Smooth muscle cell (in vitro differentiated cells): Measurements from ENCODE around the gene AHNAK2. TPM values are rescaled to one million over a fixed set of nuclear protein-coding genes. Genes with fewer than 3 reads are reported as not detected.

Source experiments
- DNase-seq: peaks from one replicate; lab custom pipeline; 2025; ENCODE audit not compliant: unreplicated experiment; lab: John Stamatoyannopoulos, UW
- H2AFZ ChIP-seq: fragments of 200-600 bp; sonication (generic); 2 replicates; pipeline ENCODE4 v1.6.0; 2016; ENCODE audit warnings: antibody characterized with exemption, low read depth, mild to moderate bottlenecking
- H3F3A ChIP-seq: fragments of 200-600 bp; sonication (generic); 2 replicates; pipeline ENCODE4 v1.6.0; 2017; ENCODE audit warnings: antibody characterized with exemption, low read depth
- H3K27ac ChIP-seq: fragments of 200-600 bp; sonication (generic); 2 replicates; pipeline ENCODE4 v1.5.1; 2016; ENCODE audit warnings: low read depth, mild to moderate bottlenecking
- H3K27me3 ChIP-seq: fragments of 200-600 bp; sonication (generic); 2 replicates; pipeline ENCODE4 v1.6.1; 2016; ENCODE audit warnings: low read depth, mild to moderate bottlenecking
- H3K36me3 ChIP-seq: fragments of 200-600 bp; sonication (generic); 2 replicates; pipeline ENCODE4 v1.5.1; 2016; ENCODE audit warnings: low read depth
- H3K4me1 ChIP-seq: fragments of 200-600 bp; sonication (generic); 2 replicates; pipeline ENCODE4 v1.5.1; 2016; ENCODE audit warnings: low read depth
- H3K4me2 ChIP-seq: fragments of 200-600 bp; sonication (generic); 2 replicates; pipeline ENCODE4 v1.6.0; 2016; ENCODE audit warnings: mild to moderate bottlenecking
- H3K4me3 ChIP-seq: fragments of 200-600 bp; sonication (generic); 2 replicates; pipeline ENCODE4 v1.5.1; 2016; ENCODE audit warnings: mild to moderate bottlenecking
- H3K79me2 ChIP-seq: fragments of 200-600 bp; sonication (generic); 2 replicates; pipeline ENCODE4 v1.6.0; 2016; ENCODE audit warnings: low read depth, mild to moderate bottlenecking
- H3K9ac ChIP-seq: fragments of 200-600 bp; sonication (generic); 2 replicates; pipeline ENCODE4 v1.6.0; 2016; ENCODE audit warnings: low read depth
- H3K9me3 ChIP-seq: fragments of 200-600 bp; sonication (generic); replicated peaks from 2 replicates; pipeline ENCODE4 v1.5.1; 2016; ENCODE audit warnings: low read depth
- H4K20me1 ChIP-seq: fragments of 200-600 bp; sonication (generic); 2 replicates; pipeline ENCODE4 v1.6.0; 2016; ENCODE audit warnings: low read depth
- CTCF ChIP-seq: fragments of 200-600 bp; sonication (generic); IDR thresholded peaks from 2 replicates; pipeline ENCODE4 v1.5.1; 2017; ENCODE audit warnings: borderline replicate concordance, mild to moderate bottlenecking, antibody characterized with exemption; ENCODE audit not compliant: insufficient read depth, poor library complexity, severe bottlenecking
- WGBS: methylation state at CpG from one replicate; pipeline ENCODE4 v1.1.7; 2016; ENCODE audit warnings: low lambda C conversion rate; 5-methylcytosine and 5-hydroxymethylcytosine counted together
- polyA plus RNA-seq: library from polyadenylated mRNA; unstranded; fragments of >200 nt; fragmentation: Nextera tagmentation; extraction: Ambion mirVana; gene quantifications from 2 replicates; pipeline ENCODE4 v1.2.1, GENCODE V29; 2016
- total RNA-seq: library from RNA; depleted of rRNA; stranded (reverse); fragments of >200 nt; gene quantifications from 2 replicates; pipeline ENCODE4 v1.2.3, GENCODE V29; 2014

The AHNAK2 gene
- total and polyA plus RNA-seq, 2 experiments from 2014 or later: 10.3 to 53.8 TPM

- WGBS: 84% methylated on average over 8 of the region's 8 CpGs
- Histone ChIP-seq H3K79me2 (peaks cover 83% of the 10 kb centered on the region), H3F3A (no peaks in the 10 kb centered on the region), H3K4me2 (no peak overlapping the region), H3K9ac (no peak overlapping the region), H3K27me3 (no peaks in the 10 kb centered on the region), H3K36me3 (no peaks in the 10 kb centered on the region), H3K9me3 (no peaks in the 10 kb centered on the region), H3K4me3 (no peak overlapping the region), H2AFZ (no peak overlapping the region), H3K27ac (no peak overlapping the region), H3K4me1 (peaks cover 10% of the 10 kb centered on the region), H4K20me1 (peaks cover 91% of the 10 kb centered on the region)
- DNase-seq: no peak
- TF ChIP-seq CTCF: no peak
Measured at GRCh38 chr14:105013150-105013785, 35.1 kb upstream of the AHNAK2 start.

GRCh38 chr14:105012171-105012985 lies 34.2 kb upstream of the AHNAK2 start:
- Histone ChIP-seq H3K9me3 (no peaks in the 10 kb centered on the region), H2AFZ (no peak overlapping the region), H3K79me2 (peaks cover 74% of the 10 kb centered on the region), H3K4me3 (no peak overlapping the region), H3K27me3 (no peaks in the 10 kb centered on the region), H3K9ac (no peak overlapping the region), H4K20me1 (peaks cover 82% of the 10 kb centered on the region), H3K4me2 (no peak overlapping the region), H3F3A (no peaks in the 10 kb centered on the region), H3K27ac (no peak overlapping the region), H3K4me1 (peaks cover 4% of the 10 kb centered on the region), H3K36me3 (no peaks in the 10 kb centered on the region)
- DNase-seq: no peak
- TF ChIP-seq CTCF: no peak
- 94% methylated on average over 22 of the region's 23 CpGs for WGBS

- no peak for DNase-seq
- Histone ChIP-seq H3K36me3 (no peaks in the 10 kb centered on the region), H3K79me2 (peaks cover 64% of the 10 kb centered on the region), H3K27ac (no peak overlapping the region), H3K9ac (no peak overlapping the region), H3K27me3 (no peaks in the 10 kb centered on the region), H2AFZ (no peak overlapping the region), H3K4me3 (no peak overlapping the region), H3K4me1 (peaks cover 4% of the 10 kb centered on the region), H4K20me1 (peaks cover 73% of the 10 kb centered on the region), H3F3A (no peaks in the 10 kb centered on the region), H3K9me3 (no peaks in the 10 kb centered on the region), H3K4me2 (no peak overlapping the region)
- no peak for TF ChIP-seq CTCF
- 96% methylated on average over 29 of the region's 29 CpGs for WGBS
Measured at GRCh38 chr14:105011312-105011990, 33.3 kb upstream of the AHNAK2 start.
